ENCODE measurements around the gene RPUSD1. TPM values are rescaled to one million over a fixed set of nuclear protein-coding genes. Genes with fewer than 3 reads are reported as not detected.

The RPUSD1 gene
- total and polyA plus RNA-seq, 7 donors: 10.7 to 31.1 (median 14.7) TPM

- no peak for TF ChIP-seq EP300 (IDR thresholded peaks at IDR 0.05)
- no peak for TF ChIP-seq POLR2A (IDR thresholded peaks at IDR 0.05)
- TF ChIP-seq CTCF (IDR thresholded peaks at IDR 0.05): no peak
- no peak for TF ChIP-seq POLR2AphosphoS5 (IDR thresholded peaks at IDR 0.05)
- Histone ChIP-seq H3K4me3 (no peak overlapping the region), H3K36me3 (no peaks in the 10 kb centered on the region), H3K27ac (no peak overlapping the region), H3K4me1 (no peaks in the 10 kb centered on the region), H3K9me3 (peaks cover 0 to 3% (median 0%) of the 10 kb centered on the region in 4 donors), H3K27me3 (peaks cover 15 to 49% (median 33%) of the 10 kb centered on the region in 3 donors)
- WGBS, 2 donors: 69 to 82% methylated on average over 32 to 33 of the region's 33 CpGs
- intact Hi-C loops (cut with DNase I): no loop called here
- no peak for DNase-seq
These were observed 7.5 kb upstream of the RPUSD1 start for GRCh38 chr16:795580-796229.

GRCh38 chr16:794853-795466 is 6.8 kb upstream of the RPUSD1 start:
- Histone ChIP-seq H3K4me1 (no peaks in the 10 kb centered on the region), H3K27ac (no peak overlapping the region), H3K36me3 (no peaks in the 10 kb centered on the region), H3K4me3 (no peak overlapping the region), H3K27me3 (peaks cover 8 to 41% (median 26%) of the 10 kb centered on the region in 3 donors), H3K9me3 (peaks cover 0 to 3% (median 0%) of the 10 kb centered on the region in 4 donors)
- 77 to 82% methylated on average over 31 of the region's 31 CpGs for WGBS, 2 donors
- DNase-seq: no peak
- intact Hi-C loops (cut with DNase I): no loop called here
- no peak for TF ChIP-seq EP300 (IDR thresholded peaks at IDR 0.05)
- TF ChIP-seq POLR2AphosphoS5 (IDR thresholded peaks at IDR 0.05): no peak
- TF ChIP-seq CTCF (IDR thresholded peaks at IDR 0.05): no peak
- TF ChIP-seq POLR2A (IDR thresholded peaks at IDR 0.05): no peak

GRCh38 chr16:794091-794822 is 6.1 kb upstream of the RPUSD1 start:
- intact Hi-C loops (cut with DNase I): no loop called here
- no peak for DNase-seq
- Histone ChIP-seq H3K27me3 (peaks cover 5 to 34% (median 19%) of the 10 kb centered on the region in 3 donors), H3K9me3 (peaks cover 0 to 3% (median 0%) of the 10 kb centered on the region in 4 donors), H3K4me1 (peaks cover 0 to 4% (median 2%) of the 10 kb centered on the region in 4 donors), H3K4me3 (no peak overlapping the region), H3K27ac (no peak overlapping the region), H3K36me3 (no peaks in the 10 kb centered on the region)
- 89 to 92% methylated on average over 40 of the region's 40 CpGs for WGBS, 2 donors
- TF ChIP-seq EP300 (IDR thresholded peaks at IDR 0.05) (no peak), POLR2A (IDR thresholded peaks at IDR 0.05) (no peak), CTCF (IDR thresholded peaks at IDR 0.05) (no peak), POLR2AphosphoS5 (IDR thresholded peaks at IDR 0.05) (no peak)

- no peak for DNase-seq
- peaks cover 5 to 26% (median 10%) of the 10 kb centered on the region in 3 donors for H3K27me3 ChIP-seq
- no peaks in the 10 kb centered on the region for H3K36me3 ChIP-seq
- H3K27ac ChIP-seq: no peak overlapping the region
- H3K4me1 ChIP-seq: peaks cover 0 to 11% (median 9%) of the 10 kb centered on the region in 4 donors
- no peak for TF ChIP-seq EP300 (IDR thresholded peaks at IDR 0.05)
- no peak for TF ChIP-seq POLR2A (IDR thresholded peaks at IDR 0.05)
- no peak for TF ChIP-seq POLR2AphosphoS5 (IDR thresholded peaks at IDR 0.05)
- TF ChIP-seq CTCF (IDR thresholded peaks at IDR 0.05): no peak
- peaks cover 0 to 1% (median 0%) of the 10 kb centered on the region in 4 donors for H3K9me3 ChIP-seq
- intact Hi-C loops (cut with DNase I): no loop called here
- 80 to 91% methylated on average over 8 of the region's 8 CpGs for WGBS, 2 donors
- no peak overlapping the region for H3K4me3 ChIP-seq
These were observed 5.2 kb upstream of the RPUSD1 start for GRCh38 chr16:793414-793813.

Measured in sigmoid colon (tissue), 7 donors.